CD4-positive, alpha-beta T cell (primary cell): Measurements from ENCODE around the gene STAC. TPM values are rescaled to one million over a fixed set of nuclear protein-coding genes. Genes with fewer than 3 reads are reported as not detected.

Source experiments
- ATAC-seq: fragments of 200-7000 bp; cut with Tn5 transposase; one replicate; pipeline ENCODE4 v1.10.0; 2022; ENCODE audit warnings: mild to moderate bottlenecking; ENCODE audit not compliant: poor library complexity
- CTCF ChIA-PET: fragments of 350-600 bp; sonication (Branson Sonifier 250); formaldehyde crosslinking; loops from one replicate; lab custom pipeline; 2021; ENCODE audit warnings: antibody characterized with exemption, inconsistent platforms; lab: Charles Lee
- POLR2A ChIA-PET: fragments of 350-600 bp; sonication (Branson Sonifier 250); formaldehyde crosslinking; loops from one replicate; lab custom pipeline; 2021; ENCODE audit warnings: antibody characterized with exemption, inconsistent platforms; lab: Charles Lee
- DNase-seq, 14 experiments: peaks; one replicate each; pipeline ENCODE4 v3.0.0-alpha.2; 2013 to 2020; ENCODE audit warnings: mixed read lengths in 2 of 14
- H3K27ac ChIP-seq, 2 donors: one replicate each; pipeline versions ENCODE4 v1.5.1 to v1.7.0; 2013; ENCODE audit warnings: low read length in 2 of 2, low read depth in 1 of 2, mild to moderate bottlenecking in 1 of 2
- H3K27me3 ChIP-seq, 2 experiments: 1 replicate in 1 of 2; 2 replicates in 1 of 2; pipeline versions ENCODE4 v1.6.1 to v1.7.0; 2013; ENCODE audit warnings: low read length in 2 of 2, control low read depth in 1 of 2, mild to moderate bottlenecking in 1 of 2, moderate library complexity in 1 of 2; ENCODE audit not compliant: insufficient read depth in 2 of 2, control insufficient read depth in 1 of 2
- H3K36me3 ChIP-seq: one replicate; pipeline ENCODE4 v1.6.1; 2013; ENCODE audit warnings: low read length, control low read depth; ENCODE audit not compliant: insufficient read depth
- H3K4me1 ChIP-seq: one replicate; pipeline ENCODE4 v1.6.1; 2013; ENCODE audit warnings: low read length, control low read depth; ENCODE audit not compliant: insufficient read depth
- H3K4me3 ChIP-seq: one replicate; pipeline ENCODE4 v1.5.1; 2013; ENCODE audit warnings: mild to moderate bottlenecking, low read length, moderate library complexity
- H3K9me3 ChIP-seq, 2 experiments: 1 replicate in 1 of 2; 2 replicates in 1 of 2; pipeline versions ENCODE4 v1.6.1 to v1.7.0; 2013; ENCODE audit warnings: low read length in 2 of 2, mild to moderate bottlenecking in 2 of 2, control low read depth in 1 of 2, moderate library complexity in 1 of 2; ENCODE audit not compliant: control insufficient read depth in 1 of 2, insufficient read depth in 1 of 2
- H3K27ac Mint-ChIP-seq: one replicate; pipeline ENCODE4 v1.8.0; 2020; ENCODE audit warnings: mixed read lengths
- H3K27me3 Mint-ChIP-seq: one replicate; pipeline ENCODE4 v1.8.0; 2021; ENCODE audit warnings: mixed read lengths
- H3K36me3 Mint-ChIP-seq: one replicate; pipeline ENCODE4 v1.8.0; 2021; ENCODE audit warnings: low read depth, mixed read lengths
- H3K4me1 Mint-ChIP-seq: one replicate; pipeline ENCODE4 v1.8.0; 2021; ENCODE audit warnings: low read depth, mixed read lengths
- H3K4me3 Mint-ChIP-seq: one replicate; pipeline ENCODE4 v1.8.0; 2020; ENCODE audit warnings: mild to moderate bottlenecking, mixed read lengths
- H3K9me3 Mint-ChIP-seq: one replicate; pipeline ENCODE4 v1.8.0; 2020; ENCODE audit warnings: mixed read lengths
- intact Hi-C, 2 experiments: fragments of 100-400 bp; cut with DNase I in 1 of 2; cut with micrococcal nuclease in 1 of 2; formaldehyde crosslinking; loops; one replicate each; pipeline versions ENCODE4 v1.15.1 to v1.9.0; 2023 to 2025; cut with DNase I, micrococcal nuclease
- total RNA-seq, 174 experiments: library from RNA in 2 of 174; stranded (reverse) in 2 of 174; gene quantifications; one replicate each; pipeline ENCODE4 v1.2.3 and lab custom pipeline; 2021 to 2026
- TF ChIP-seq, protein P1 (sequence below): fragments of 200-600 bp; IDR thresholded peaks from one replicate; pipeline ENCODE4 v1.8.0; 2022; ENCODE audit warnings: antibody characterized with exemption, mild to moderate bottlenecking

STAC gene
- total RNA-seq, 2 experiments from 2014 or later, result not detected

DNA sequence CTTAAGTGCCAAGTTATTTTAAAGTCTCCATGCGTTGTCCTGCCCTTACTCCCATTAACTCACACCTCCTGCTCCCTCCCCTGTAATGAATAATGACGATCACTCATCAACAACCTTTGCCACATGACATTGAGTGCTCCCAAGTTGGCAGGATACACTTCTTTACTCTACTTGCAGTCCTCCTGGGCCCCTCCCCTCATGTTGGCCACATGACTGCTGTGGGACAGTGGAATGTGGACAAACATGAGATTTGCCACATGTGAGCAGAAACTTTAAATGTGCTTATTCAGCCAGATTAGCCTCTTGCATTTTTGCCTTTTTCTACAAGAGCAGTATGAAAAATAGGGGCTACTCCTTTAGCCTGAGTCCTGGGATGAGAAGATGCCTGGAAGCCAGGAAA lies 216.1 kb downstream of the STAC start:
- Mint-ChIP-seq H3K4me3 (no peak overlapping the region), H3K27ac (no peak overlapping the region), H3K9me3 (no peaks in the 10 kb centered on the region), H3K27me3 (peaks cover 18% of the 10 kb centered on the region), H3K36me3 (no peaks in the 10 kb centered on the region), H3K4me1 (no peaks in the 10 kb centered on the region)
- no peaks in the 10 kb centered on the region for H3K9me3 ChIP-seq
- intact Hi-C loops, result no loop called here
- POLR2A ChIA-PET, result no interaction called here
- H3K27ac ChIP-seq, result no peak overlapping the region
- TF ChIP-seq, protein P1, sequence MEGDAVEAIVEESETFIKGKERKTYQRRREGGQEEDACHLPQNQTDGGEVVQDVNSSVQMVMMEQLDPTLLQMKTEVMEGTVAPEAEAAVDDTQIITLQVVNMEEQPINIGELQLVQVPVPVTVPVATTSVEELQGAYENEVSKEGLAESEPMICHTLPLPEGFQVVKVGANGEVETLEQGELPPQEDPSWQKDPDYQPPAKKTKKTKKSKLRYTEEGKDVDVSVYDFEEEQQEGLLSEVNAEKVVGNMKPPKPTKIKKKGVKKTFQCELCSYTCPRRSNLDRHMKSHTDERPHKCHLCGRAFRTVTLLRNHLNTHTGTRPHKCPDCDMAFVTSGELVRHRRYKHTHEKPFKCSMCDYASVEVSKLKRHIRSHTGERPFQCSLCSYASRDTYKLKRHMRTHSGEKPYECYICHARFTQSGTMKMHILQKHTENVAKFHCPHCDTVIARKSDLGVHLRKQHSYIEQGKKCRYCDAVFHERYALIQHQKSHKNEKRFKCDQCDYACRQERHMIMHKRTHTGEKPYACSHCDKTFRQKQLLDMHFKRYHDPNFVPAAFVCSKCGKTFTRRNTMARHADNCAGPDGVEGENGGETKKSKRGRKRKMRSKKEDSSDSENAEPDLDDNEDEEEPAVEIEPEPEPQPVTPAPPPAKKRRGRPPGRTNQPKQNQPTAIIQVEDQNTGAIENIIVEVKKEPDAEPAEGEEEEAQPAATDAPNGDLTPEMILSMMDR, result no peak
- H3K27me3 ChIP-seq, result no peaks in the 10 kb centered on the region
- H3K4me3 ChIP-seq, result no peak overlapping the region
- CTCF ChIA-PET, result no interaction called here
- H3K4me1 ChIP-seq, result no peaks in the 10 kb centered on the region
- ATAC-seq (no peak), DNase-seq (no peak)
- no peaks in the 10 kb centered on the region for H3K36me3 ChIP-seq

DNA sequence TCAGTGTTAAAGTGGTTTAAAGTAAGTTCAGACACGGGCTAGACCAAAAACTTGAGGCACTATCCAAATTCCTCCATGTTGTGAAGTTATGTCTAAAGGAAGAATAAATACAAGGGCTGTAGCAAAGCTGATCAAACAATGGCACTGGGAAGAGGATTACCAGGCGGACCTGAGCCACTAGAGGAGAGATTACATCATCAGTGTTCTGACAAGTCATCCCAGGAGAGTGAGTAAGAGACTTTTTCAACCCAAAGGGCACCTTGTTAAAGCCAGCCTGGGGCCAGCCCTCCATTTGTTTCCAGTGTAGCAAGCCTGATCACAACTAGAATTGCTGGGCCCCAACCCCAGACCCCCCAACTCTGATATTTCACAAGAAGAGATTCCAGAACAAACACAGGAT lies 217.1 kb downstream of the STAC start:
- no peak for ATAC-seq
- Mint-ChIP-seq H3K9me3 (no peaks in the 10 kb centered on the region), H3K27me3 (peaks cover 18% of the 10 kb centered on the region), H3K4me1 (no peaks in the 10 kb centered on the region), H3K4me3 (no peak overlapping the region), H3K36me3 (no peaks in the 10 kb centered on the region), H3K27ac (no peak overlapping the region)
- POLR2A ChIA-PET, result no interaction called here
- H3K27me3 ChIP-seq, result no peaks in the 10 kb centered on the region
- intact Hi-C loops, result no loop called here
- H3K9me3 ChIP-seq, result no peaks in the 10 kb centered on the region
- CTCF ChIA-PET, result no interaction called here
- DNase-seq, result no peak
- H3K36me3 ChIP-seq, result no peaks in the 10 kb centered on the region
- H3K4me1 ChIP-seq, result no peaks in the 10 kb centered on the region
- TF ChIP-seq, protein P1, result no peak
- H3K27ac ChIP-seq, result no peak overlapping the region
- H3K4me3 ChIP-seq, result no peak overlapping the region
